Tibial nerve (tissue), 4 donors: ENCODE results near the gene CLSTN3.

ENCODE experiments used
- EP300 ChIP-seq, 2 donors: sonication (generic); formaldehyde crosslinking; IDR thresholded peaks; one replicate each; pipeline ENCODE4 v1.6.1; 2017; ENCODE audit warnings: antibody characterized with exemption in 2 of 2, mild to moderate bottlenecking in 1 of 2
- POLR2A ChIP-seq, 2 donors: fragments of 450-650 bp; IDR thresholded peaks; one replicate each; pipeline ENCODE4 v1.6.1; 2017; ENCODE audit warnings: antibody characterized with exemption in 2 of 2, mild to moderate bottlenecking in 2 of 2, moderate library complexity in 2 of 2
- TF ChIP-seq, protein P1 (sequence below), 5 experiments: fragments of 200-600 bp in 3 of 5; fragments of 450-650 bp in 2 of 5; sonication (generic) in 3 of 5; IDR thresholded peaks; one replicate each; pipeline ENCODE4 v1.5.1; 2016 to 2019; ENCODE audit warnings: antibody characterized with exemption in 5 of 5, mild to moderate bottlenecking in 3 of 5, moderate library complexity in 2 of 5

DNA sequence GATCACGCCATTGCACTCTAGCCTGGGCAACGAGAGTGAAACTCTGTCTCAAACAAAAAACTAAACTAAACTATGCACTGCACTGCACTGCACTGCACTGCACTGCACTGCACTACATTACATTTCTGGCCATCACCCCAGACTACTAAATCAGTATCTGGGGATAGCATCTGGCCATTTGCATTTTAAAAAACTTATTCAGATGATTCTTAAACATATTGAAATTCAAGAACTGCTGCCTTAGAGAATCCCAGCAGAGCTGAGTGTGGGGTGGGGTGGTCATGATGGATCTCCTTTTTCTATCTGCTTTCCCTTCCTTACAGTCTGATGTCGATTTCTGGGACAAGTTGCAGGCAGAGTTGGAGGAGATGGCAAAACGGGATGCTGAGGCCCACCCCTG, 72.9 kb downstream of the CLSTN3 start:
- TF ChIP-seq, protein P1, sequence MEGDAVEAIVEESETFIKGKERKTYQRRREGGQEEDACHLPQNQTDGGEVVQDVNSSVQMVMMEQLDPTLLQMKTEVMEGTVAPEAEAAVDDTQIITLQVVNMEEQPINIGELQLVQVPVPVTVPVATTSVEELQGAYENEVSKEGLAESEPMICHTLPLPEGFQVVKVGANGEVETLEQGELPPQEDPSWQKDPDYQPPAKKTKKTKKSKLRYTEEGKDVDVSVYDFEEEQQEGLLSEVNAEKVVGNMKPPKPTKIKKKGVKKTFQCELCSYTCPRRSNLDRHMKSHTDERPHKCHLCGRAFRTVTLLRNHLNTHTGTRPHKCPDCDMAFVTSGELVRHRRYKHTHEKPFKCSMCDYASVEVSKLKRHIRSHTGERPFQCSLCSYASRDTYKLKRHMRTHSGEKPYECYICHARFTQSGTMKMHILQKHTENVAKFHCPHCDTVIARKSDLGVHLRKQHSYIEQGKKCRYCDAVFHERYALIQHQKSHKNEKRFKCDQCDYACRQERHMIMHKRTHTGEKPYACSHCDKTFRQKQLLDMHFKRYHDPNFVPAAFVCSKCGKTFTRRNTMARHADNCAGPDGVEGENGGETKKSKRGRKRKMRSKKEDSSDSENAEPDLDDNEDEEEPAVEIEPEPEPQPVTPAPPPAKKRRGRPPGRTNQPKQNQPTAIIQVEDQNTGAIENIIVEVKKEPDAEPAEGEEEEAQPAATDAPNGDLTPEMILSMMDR (IDR thresholded peaks at IDR 0.05), result no peak
- no peak for TF ChIP-seq EP300 (IDR thresholded peaks at IDR 0.05)
- no peak for TF ChIP-seq POLR2A (IDR thresholded peaks at IDR 0.05)
